ENCODE data around the gene POLR2F.

The POLR2F gene

GRCh38 chr22:37970864-37971263 lies 17.4 kb downstream of the POLR2F start:
- ChIA-PET POLR2A (interaction anchor here (0.6 to 0.9 kb wide), 2 partner anchors 25 to 55 kb away, joined by 3 read pairs; no protein-coding TSS in a partner anchor), CTCF (interaction anchor here (0.6 to 2.3 kb wide), 5 partner anchors 19 to 1392 kb away, joined by 3 to 14 read pairs (median 3); no protein-coding TSS in a partner anchor)
- TF ChIP-seq KLF9 (tag by site-specific recombination; IDR thresholded peaks at IDR 0.05; ENCODE audit: low read depth) (no peak), ZNF654 (tag by site-specific recombination; IDR thresholded peaks at IDR 0.05; ENCODE audit: low read depth) (no peak), ZNF670 (tag by site-specific recombination; IDR thresholded peaks at IDR 0.05; ENCODE audit: low read depth) (no peak), ZNF433 (tag by site-specific recombination; IDR thresholded peaks at IDR 0.05; ENCODE audit: low read depth) (no peak), WT1 (tag by site-specific recombination; IDR thresholded peaks at IDR 0.05) (no peak), ZNF510 (tag by site-specific recombination; IDR thresholded peaks at IDR 0.05; ENCODE audit: insufficient replicate concordance) (no peak), HOXD13 (CRISPR knock-in tag; IDR thresholded peaks at IDR 0.05; ENCODE audit: borderline replicate concordance) (no peak), ZSCAN30 (tag by site-specific recombination; IDR thresholded peaks at IDR 0.05) (no peak), ZNF768 (tag by site-specific recombination; IDR thresholded peaks at IDR 0.05) (no peak)
- TF ChIP-seq, protein P1, sequence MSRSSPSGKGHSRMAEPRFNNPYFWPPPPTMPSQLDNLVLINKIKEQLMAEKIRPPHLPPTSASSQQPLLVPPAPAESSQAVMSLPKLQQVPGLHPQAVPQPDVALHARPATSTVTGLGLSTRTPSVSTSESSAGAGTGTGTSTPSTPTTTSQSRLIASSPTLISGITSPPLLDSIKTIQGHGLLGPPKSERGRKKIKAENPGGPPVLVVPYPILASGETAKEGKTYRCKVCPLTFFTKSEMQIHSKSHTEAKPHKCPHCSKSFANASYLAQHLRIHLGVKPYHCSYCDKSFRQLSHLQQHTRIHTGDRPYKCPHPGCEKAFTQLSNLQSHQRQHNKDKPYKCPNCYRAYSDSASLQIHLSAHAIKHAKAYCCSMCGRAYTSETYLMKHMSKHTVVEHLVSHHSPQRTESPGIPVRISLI (tag by site-specific recombination; IDR thresholded peaks at IDR 0.05), result no peak
- Histone ChIP-seq H3K36me3 (ENCODE audit: control insufficient read depth in 2 of 2, insufficient read depth in 1 of 2, low read length in 2 of 2) (peaks cover 7 to 46% of the 10 kb centered on the region in 2 experiments), H3K4me3 (ENCODE audit: low read depth, low read length) (no peak overlapping the region), H3K4me1 (ENCODE audit: control insufficient read depth, insufficient read depth, low read length) (no peaks in the 10 kb centered on the region), H3K27ac (ENCODE audit: extremely low read depth, low read depth, low read length) (no peak overlapping the region), H3K9me3 (ENCODE audit: control insufficient read depth, insufficient read depth, low read depth, low read length) (no peaks in the 10 kb centered on the region)

DNA sequence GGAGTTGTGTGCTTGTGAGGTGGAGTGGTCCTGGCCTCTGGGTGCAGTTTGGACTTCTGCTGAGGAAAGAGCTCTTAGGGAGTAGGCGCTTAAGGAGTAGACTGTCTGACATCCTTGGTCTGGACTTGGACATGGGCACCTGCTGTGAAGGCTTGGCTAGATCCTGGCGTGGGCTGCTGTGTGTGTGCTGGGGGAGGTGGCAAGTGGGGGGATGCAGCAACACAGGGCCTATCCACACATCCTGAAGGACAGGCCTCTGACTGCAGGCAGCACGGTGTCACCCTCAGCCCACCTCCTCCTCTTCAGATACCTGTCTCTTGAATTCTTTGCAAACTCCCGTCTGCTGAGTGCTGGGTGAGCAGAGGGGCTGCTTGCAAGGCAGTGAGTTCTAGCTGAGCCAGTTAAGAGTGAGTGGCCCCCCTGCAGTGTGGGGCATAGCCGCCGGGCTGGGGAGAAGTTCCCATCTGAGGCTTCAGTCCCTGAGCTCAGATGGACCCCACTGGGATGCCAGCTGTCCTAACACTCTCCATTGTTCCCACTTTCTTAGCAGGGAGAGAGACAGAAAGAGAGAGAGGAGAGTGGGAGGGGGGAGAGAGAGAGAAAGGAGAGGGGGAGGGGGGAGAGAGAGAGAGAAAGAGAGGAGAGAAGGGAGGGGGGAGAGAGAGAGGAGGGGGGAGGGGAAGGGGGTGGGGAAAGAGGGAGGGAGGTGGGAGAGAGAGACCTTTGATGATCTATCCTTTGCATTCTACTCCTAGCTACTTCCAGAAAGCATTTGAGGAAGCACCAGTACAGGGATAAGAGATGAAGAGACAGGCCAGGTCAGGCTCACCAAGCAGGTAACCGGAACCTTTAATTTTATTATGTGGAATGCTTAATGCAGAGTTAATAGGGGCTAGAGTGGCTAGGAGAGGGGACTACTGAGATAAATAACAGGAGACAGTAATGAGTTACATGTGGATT lies 18.3 kb downstream of the POLR2F start:
- ChIA-PET CTCF (interaction anchor here (0.6 to 2.3 kb wide), 6 partner anchors 18 to 329 kb away, joined by 3 to 14 read pairs (median 4); no protein-coding TSS in a partner anchor), POLR2A (interaction anchor here (0.6 to 0.9 kb wide), 3 partner anchors 26 to 66 kb away, joined by 3 to 4 read pairs (median 3); no protein-coding TSS in a partner anchor)
- Histone ChIP-seq H3K9me3 (ENCODE audit: control insufficient read depth, insufficient read depth, low read depth, low read length) (no peaks in the 10 kb centered on the region), H3K4me3 (ENCODE audit: low read depth, low read length) (no peak overlapping the region), H3K4me1 (ENCODE audit: control insufficient read depth, insufficient read depth, low read length) (no peaks in the 10 kb centered on the region), H3K27ac (ENCODE audit: extremely low read depth, low read depth, low read length) (no peak overlapping the region), H3K36me3 (ENCODE audit: control insufficient read depth in 2 of 2, insufficient read depth in 1 of 2, low read length in 2 of 2) (peaks cover 0 to 37% of the 10 kb centered on the region in 2 experiments; a peak in 2 of 3 replicates)
- TF ChIP-seq ZSCAN5A (tag by site-specific recombination; IDR thresholded peaks at IDR 0.05) (no peak), HOXC10 (CRISPR knock-in tag; IDR thresholded peaks at IDR 0.05) (no peak), REPIN1 (tag by site-specific recombination; IDR thresholded peaks at IDR 0.05; ENCODE audit: low read depth) (no peak), SETDB1 (IDR thresholded peaks at IDR 0.05; ENCODE audit: insufficient read length, low read length) (no peak), ZNF600 (tag by site-specific recombination; IDR thresholded peaks at IDR 0.05) (peak; percentile 67; the same call in 1 of the 2 replicates), ZNF248 (tag by site-specific recombination; IDR thresholded peaks at IDR 0.05) (no peak), ZIC2 (tag by site-specific recombination; IDR thresholded peaks at IDR 0.05) (peak; percentile 91), ZNF704 (tag by site-specific recombination; IDR thresholded peaks at IDR 0.05) (no peak), ZNF473 (tag by site-specific recombination; IDR thresholded peaks at IDR 0.05) (no peak), BCL11A (tag by site-specific recombination; IDR thresholded peaks at IDR 0.05; ENCODE audit: low read depth) (no peak), ZNF211 (tag by site-specific recombination; IDR thresholded peaks at IDR 0.05; ENCODE audit: low read depth) (no peak), GLIS1 (tag by site-specific recombination; IDR thresholded peaks at IDR 0.05) (peak; percentile 55; the same call in 1 of the 2 replicates), GLI4 (tag by site-specific recombination; IDR thresholded peaks at IDR 0.05) (no peak), ZNF558 (tag by site-specific recombination; IDR thresholded peaks at IDR 0.05) (no peak)
- TF ChIP-seq, protein P1 (tag by site-specific recombination; IDR thresholded peaks at IDR 0.05), result no peak
- TF ChIP-seq, protein P2, sequence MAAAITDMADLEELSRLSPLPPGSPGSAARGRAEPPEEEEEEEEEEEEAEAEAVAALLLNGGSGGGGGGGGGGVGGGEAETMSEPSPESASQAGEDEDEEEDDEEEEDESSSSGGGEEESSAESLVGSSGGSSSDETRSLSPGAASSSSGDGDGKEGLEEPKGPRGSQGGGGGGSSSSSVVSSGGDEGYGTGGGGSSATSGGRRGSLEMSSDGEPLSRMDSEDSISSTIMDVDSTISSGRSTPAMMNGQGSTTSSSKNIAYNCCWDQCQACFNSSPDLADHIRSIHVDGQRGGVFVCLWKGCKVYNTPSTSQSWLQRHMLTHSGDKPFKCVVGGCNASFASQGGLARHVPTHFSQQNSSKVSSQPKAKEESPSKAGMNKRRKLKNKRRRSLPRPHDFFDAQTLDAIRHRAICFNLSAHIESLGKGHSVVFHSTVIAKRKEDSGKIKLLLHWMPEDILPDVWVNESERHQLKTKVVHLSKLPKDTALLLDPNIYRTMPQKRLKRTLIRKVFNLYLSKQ (tag by site-specific recombination; IDR thresholded peaks at IDR 0.05; ENCODE audit: borderline replicate concordance), result no peak
- TF ChIP-seq, protein P3, sequence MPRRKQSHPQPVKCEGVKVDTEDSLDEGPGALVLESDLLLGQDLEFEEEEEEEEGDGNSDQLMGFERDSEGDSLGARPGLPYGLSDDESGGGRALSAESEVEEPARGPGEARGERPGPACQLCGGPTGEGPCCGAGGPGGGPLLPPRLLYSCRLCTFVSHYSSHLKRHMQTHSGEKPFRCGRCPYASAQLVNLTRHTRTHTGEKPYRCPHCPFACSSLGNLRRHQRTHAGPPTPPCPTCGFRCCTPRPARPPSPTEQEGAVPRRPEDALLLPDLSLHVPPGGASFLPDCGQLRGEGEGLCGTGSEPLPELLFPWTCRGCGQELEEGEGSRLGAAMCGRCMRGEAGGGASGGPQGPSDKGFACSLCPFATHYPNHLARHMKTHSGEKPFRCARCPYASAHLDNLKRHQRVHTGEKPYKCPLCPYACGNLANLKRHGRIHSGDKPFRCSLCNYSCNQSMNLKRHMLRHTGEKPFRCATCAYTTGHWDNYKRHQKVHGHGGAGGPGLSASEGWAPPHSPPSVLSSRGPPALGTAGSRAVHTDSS (tag by site-specific recombination; IDR thresholded peaks at IDR 0.05), result no peak
